22Rv1 (cell line): ENCODE data around the gene ERCC1.

Source experiments
- H3K27ac ChIP-seq: fragments of 450-650 bp; 2 replicates; pipeline ENCODE4 v1.5.1; 2017
- ZFX ChIP-seq: fragments of 450-650 bp; IDR thresholded peaks from 2 replicates; pipeline ENCODE4 v1.6.1; 2017; ENCODE audit warnings: antibody characterized with exemption, borderline replicate concordance
- TF ChIP-seq, protein P1 (sequence below): fragments of 450-650 bp; IDR thresholded peaks from 2 replicates; pipeline ENCODE4 v1.5.1; 2017; ENCODE audit warnings: mild to moderate bottlenecking

ERCC1 gene

DNA sequence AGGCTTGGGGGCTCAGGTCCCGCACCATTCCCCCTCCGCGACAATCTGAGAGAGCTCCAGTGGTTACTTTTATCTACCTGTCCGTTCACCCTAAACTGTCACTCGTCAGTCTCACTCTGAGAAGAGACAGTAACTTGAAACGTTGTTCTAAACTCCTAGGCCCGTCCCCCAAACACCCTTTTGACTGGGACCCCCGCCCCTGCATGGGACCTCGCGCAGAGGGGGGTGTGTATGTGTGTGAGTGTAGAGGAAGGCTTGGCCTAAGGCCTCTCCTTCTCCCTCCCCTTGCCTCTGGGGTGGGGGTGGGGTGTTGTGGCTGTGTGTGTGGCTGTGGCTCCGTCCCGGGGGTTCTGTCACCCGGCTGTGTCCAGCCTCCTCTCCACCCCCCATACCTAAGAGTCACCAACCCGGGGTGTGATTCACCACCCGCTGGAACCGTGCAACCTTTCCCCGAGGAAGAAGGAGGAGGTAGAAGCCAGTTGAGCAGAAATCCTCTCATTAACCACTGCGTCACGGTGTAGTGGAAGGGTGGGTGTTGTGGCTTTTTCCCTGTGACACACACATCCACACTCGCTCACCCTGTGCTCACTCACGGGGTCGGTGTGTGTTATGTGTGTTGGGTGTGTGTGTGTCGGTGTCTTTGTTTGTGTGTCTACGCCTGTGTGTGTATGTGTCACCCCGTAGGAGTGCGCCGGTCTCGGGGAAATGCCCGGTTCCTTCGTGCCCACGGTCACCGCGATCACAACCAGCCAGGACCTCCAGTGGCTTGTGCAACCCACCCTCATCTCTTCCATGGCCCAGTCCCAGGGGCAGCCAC lies 46.4 kb upstream of the ERCC1 start:
- TF ChIP-seq, protein P1, sequence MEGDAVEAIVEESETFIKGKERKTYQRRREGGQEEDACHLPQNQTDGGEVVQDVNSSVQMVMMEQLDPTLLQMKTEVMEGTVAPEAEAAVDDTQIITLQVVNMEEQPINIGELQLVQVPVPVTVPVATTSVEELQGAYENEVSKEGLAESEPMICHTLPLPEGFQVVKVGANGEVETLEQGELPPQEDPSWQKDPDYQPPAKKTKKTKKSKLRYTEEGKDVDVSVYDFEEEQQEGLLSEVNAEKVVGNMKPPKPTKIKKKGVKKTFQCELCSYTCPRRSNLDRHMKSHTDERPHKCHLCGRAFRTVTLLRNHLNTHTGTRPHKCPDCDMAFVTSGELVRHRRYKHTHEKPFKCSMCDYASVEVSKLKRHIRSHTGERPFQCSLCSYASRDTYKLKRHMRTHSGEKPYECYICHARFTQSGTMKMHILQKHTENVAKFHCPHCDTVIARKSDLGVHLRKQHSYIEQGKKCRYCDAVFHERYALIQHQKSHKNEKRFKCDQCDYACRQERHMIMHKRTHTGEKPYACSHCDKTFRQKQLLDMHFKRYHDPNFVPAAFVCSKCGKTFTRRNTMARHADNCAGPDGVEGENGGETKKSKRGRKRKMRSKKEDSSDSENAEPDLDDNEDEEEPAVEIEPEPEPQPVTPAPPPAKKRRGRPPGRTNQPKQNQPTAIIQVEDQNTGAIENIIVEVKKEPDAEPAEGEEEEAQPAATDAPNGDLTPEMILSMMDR, result no peak
- TF ChIP-seq ZFX, result no peak
- peak overlapping the region; percentile 80 for H3K27ac ChIP-seq

GRCh38 chr19:45469132-45469944 lies 45.6 kb upstream of the ERCC1 start:
- TF ChIP-seq, protein P1, result no peak
- no peak for TF ChIP-seq ZFX

DNA sequence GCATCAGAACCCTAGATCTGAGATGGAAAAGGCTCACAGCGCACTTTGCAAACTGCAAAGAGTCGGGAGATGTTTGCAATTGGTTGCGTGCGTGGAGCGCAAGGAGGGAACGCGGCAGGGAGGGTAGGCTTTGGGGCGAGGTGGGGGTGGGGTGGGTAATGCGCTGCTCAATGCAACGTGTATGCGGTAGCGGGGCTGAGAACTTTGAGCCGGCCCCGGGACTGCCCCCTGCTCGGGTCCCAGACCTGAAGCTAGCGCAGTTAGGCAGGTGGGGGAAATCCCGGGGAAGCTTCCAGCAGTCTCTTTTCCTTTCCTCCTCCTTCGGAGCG lies 45.0 kb upstream of the ERCC1 start:
- TF ChIP-seq, protein P1, result no peak
- TF ChIP-seq ZFX, result no peak

More at GRCh38 chr19:45469132-45469944, 45.6 kb upstream of the ERCC1 start:
- peak overlapping the region; percentile 80 for H3K27ac ChIP-seq

GRCh38 chr19:45468159-45468651 lies 44.5 kb upstream of the ERCC1 start:
- H3K27ac ChIP-seq, result peak overlapping the region; percentile 80

More for the DNA sequence above, 45.0 kb upstream of the ERCC1 start:
- H3K27ac ChIP-seq, result peak overlapping the region; percentile 80

DNA sequence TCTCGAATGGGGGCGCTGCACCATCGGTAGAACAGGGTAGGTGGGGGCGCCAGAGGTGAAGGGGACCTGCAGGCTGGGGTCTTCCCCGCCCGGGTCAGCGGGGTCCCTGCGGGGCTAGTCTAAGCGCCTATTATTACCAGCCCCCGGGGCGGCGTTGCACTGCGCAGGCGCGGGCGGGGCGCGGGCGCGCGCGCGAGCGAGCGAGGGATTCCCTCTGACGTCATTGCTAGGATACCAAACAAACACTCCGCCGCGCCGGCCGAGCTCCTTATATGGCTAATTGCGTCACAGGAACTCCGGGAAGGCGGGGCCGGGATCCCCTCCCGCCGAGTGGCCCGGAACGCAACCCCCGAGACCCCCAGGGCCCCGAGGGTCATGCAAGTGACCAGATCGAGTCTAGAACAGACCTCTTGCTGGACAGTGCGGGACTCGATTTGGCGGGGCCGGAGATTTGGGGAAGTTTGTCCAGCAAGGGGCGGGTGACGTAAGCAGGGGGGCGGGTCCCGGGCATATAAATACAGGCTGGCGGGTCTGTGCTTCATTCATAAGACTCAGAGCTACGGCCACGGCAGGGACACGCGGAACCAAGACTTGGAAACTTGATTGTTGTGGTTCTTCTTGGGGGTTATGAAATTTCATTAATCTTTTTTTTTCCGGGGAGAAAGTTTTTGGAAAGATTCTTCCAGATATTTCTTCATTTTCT lies 43.9 kb upstream of the ERCC1 start, which contains the start of gene FOSB:
Gene FOSB, plus strand, starts transcription at position 541 of the 703 bp plus-strand sequence. CDS start 591 bp downstream, outside the sequence.
- H3K27ac ChIP-seq, result peak within 1 kb of the TSS; percentile 80
- TF ChIP-seq, protein P1, result no peak
- no peak for TF ChIP-seq ZFX

More at GRCh38 chr19:45468159-45468651, 44.5 kb upstream of the ERCC1 start:
- TF ChIP-seq, protein P1, result no peak
- TF ChIP-seq ZFX, result no peak

DNA sequence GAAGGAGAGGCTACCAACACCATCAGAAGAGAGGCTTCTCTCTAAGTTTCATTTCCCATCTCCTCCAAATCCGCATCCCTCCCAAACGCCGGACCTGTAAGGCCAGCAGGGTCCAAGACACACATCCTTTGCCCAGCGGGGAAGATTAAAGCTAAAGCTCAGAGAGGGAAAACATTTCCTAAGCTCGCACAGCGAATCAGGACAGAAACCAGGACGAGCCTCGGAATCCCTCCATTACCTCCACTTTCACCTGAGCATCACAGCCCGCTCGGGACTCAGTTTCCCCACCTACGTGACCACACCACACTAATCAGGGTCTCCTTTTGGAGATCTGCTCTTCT lies 43.4 kb upstream of the ERCC1 start:
- H3K27ac ChIP-seq, result 0 out of 2 replicates have a peak overlapping the region, but pooled peaks have one; percentile 80
- no peak for TF ChIP-seq ZFX
- TF ChIP-seq, protein P1, result 0 out of 2 replicates have a peak, but pooled peaks have one; percentile 13
